GM10248 (cell line): Measurements from ENCODE around the gene LGALS8.

Experiments used
- CTCF ChIA-PET: fragments of 300-600 bp; sonication (Branson Sonifier 250); formaldehyde crosslinking; extraction: SDS; loops from one replicate; lab custom pipeline; 2021; ENCODE audit warnings: antibody characterized with exemption; lab: Yijun Ruan, JAX
- POLR2A ChIA-PET: fragments of 350-650 bp; sonication (Branson Sonifier 250); formaldehyde crosslinking; extraction: SDS; loops from one replicate; lab custom pipeline; 2020; ENCODE audit warnings: antibody characterized with exemption; lab: Yijun Ruan, JAX
- DNase-seq: peaks from one replicate; pipeline ENCODE4 v3.0.0; 2012; ENCODE audit errors: extremely low spot score
- TF ChIP-seq, protein P1 (sequence below): IDR thresholded peaks from 2 replicates; pipeline ENCODE4 v1.5.1; 2012; ENCODE audit warnings: mild to moderate bottlenecking, low read depth; ENCODE audit errors: extremely low read depth, missing control alignments, control extremely low read depth

Gene LGALS8

GRCh38 chr1:236524142-236524894, 536 bp downstream of the LGALS8 start:
- POLR2A ChIA-PET: no interaction called here
- CTCF ChIA-PET: no interaction called here
- DNase-seq: peak; percentile 81
- TF ChIP-seq, protein P1, sequence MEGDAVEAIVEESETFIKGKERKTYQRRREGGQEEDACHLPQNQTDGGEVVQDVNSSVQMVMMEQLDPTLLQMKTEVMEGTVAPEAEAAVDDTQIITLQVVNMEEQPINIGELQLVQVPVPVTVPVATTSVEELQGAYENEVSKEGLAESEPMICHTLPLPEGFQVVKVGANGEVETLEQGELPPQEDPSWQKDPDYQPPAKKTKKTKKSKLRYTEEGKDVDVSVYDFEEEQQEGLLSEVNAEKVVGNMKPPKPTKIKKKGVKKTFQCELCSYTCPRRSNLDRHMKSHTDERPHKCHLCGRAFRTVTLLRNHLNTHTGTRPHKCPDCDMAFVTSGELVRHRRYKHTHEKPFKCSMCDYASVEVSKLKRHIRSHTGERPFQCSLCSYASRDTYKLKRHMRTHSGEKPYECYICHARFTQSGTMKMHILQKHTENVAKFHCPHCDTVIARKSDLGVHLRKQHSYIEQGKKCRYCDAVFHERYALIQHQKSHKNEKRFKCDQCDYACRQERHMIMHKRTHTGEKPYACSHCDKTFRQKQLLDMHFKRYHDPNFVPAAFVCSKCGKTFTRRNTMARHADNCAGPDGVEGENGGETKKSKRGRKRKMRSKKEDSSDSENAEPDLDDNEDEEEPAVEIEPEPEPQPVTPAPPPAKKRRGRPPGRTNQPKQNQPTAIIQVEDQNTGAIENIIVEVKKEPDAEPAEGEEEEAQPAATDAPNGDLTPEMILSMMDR: no peak

GRCh38 chr1:236524895-236525184, 1.1 kb downstream of the LGALS8 start:
- TF ChIP-seq, protein P1: no peak
- CTCF ChIA-PET: interaction anchor here (2.6 kb wide), 1 partner anchor 11 kb away, joined by 7 read pairs; no protein-coding TSS in a partner anchor
- DNase-seq: no peak
- POLR2A ChIA-PET: no interaction called here

DNA sequence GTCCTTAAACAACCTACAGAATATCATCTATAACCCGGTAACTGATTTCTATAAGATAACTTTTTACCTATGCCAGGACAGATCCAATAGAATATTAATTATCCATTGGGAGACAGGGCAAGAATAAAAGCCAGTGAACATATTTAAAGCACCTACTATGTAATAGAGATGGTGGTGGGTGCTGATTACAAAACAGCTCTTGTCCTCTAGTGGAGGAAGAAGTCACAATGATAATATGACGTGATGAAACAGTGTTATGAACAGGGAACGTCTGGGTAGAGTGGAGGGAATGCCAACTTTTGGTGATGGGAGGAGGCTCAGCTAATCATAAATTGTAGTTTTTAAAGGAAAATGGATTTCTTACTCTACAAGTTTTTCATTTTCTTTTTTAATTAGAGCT, 2.3 kb downstream of the LGALS8 start:
- POLR2A ChIA-PET: no interaction called here
- TF ChIP-seq, protein P1: no peak
- no peak for DNase-seq
- CTCF ChIA-PET: interaction anchor here (1.1 to 2.6 kb wide), 2 partner anchors 9 kb away, joined by 4 to 7 read pairs; no protein-coding TSS in a partner anchor

DNA sequence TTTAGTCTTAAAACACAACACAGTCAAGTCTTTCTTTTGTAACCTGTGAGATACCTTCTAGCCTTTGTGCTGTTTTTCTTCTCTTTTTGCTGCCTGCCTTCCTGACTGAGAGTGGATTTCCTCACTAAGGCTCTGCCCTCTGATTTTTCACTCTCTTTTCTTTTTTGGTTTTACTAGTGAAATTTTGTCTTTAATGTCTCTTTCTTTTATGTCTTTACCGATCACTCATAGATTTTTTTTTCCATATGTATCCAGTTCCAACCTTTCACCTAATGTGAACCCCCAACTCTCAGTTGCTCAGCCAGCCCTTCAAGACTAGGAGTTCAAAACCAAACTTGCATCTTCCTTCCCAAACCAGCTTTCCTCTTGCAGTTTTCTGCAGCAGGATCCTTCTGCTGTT, 6.5 kb downstream of the LGALS8 start:
- CTCF ChIA-PET: interaction anchor here (0.8 kb wide), 1 partner anchor 9 kb away, joined by 3 read pairs; no protein-coding TSS in a partner anchor
- DNase-seq: no peak
- POLR2A ChIA-PET: no interaction called here
- TF ChIP-seq, protein P1: no peak

DNA sequence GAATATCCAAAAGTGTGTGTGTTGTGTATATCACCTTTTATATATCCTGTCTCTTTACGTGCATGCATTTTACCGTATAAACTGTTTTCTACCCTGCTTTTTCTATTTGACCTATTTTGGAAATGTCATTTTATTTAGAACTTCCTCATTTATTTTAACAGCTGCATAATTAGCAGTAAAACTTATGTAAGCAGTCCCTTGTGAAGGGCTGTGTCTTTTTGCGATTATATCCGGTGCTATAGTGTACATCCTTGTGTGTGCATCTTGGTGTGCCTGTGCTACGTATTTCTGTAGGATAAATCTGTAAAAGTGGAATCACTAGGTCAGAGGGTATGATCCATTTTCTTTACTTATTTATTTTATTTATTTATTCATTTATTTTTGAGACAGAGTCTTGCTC, 7.2 kb downstream of the LGALS8 start:
- TF ChIP-seq, protein P1: no peak
- CTCF ChIA-PET: no interaction called here
- POLR2A ChIA-PET: no interaction called here
- DNase-seq: no peak

DNA sequence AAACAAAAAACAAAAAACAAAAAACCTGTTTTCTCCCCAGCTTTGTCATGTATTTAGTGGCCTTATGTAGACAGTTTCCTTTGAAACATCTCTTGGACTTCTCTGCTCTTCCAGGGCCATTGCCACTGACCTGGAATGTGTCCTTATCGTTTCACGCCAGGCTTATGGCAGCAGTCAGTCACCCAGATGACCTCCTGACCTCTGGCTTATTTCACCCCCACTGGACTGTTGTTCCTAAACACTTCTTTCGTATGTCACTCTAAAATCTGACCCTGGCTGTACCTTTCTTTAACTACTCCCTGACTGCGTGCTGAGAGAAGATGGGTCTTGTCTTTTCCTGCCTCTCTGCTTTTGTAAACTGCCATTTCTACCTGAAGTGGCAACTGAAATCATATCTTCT, 9.1 kb downstream of the LGALS8 start:
- ChIA-PET POLR2A (no interaction called here), CTCF (interaction anchor here (1.2 kb wide), 1 partner anchor 8 kb away, joined by 3 read pairs; no protein-coding TSS in a partner anchor)
- TF ChIP-seq, protein P1: no peak
- DNase-seq: no peak
